NCI-H1694 (cell line): ENCODE data around the gene GRXCR2.
"Not testable (repeated sequence)": the region's sequence is repeated elsewhere in the genome, so short reads cannot be mapped to it uniquely, and the experiment has no call there.

ENCODE experiments used
- DNase-seq: peaks from one replicate; lab custom pipeline; 2025; lab: John Stamatoyannopoulos, UW

The GRXCR2 gene

DNA sequence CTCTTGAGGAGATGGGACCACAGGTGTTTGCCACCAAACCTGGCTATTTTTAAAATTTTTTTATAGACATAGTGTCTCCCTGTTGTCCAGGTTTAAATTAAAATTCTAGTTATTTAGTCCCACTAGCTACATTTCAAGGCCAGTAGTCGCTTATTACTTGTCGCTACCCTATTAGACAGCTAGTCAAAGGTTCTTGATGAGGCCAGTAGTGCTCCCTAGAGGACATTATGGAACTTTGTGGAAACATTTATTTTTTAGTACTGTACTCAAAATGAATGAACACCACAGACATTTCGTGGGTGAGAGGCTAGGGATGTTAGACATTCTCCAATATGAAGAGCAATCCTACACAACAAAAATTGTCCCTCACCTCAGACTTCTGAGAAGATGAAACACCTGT is 14.4 kb upstream of the GRXCR2 start:
- DNase-seq: no peak

DNA sequence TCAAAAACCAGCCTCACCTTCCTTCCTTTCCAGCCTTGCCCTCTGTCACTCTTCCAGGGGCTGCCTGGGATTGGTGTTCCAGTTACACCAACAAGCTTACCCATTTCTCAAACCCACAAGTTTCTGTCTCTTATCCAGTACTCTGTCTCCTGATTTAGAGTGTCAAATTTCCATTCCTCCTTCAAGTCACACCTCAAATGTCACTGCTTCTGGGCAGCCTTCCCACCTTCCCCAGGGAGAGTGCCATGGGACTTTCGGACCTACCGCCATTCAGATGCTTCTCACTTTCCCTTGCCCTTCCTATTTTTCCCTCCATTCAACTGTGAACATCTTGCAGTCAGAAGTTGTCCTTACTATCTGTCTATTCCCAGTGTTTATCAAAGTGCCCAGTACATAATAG is 2.0 kb upstream of the GRXCR2 start:
- no peak for DNase-seq

DNA sequence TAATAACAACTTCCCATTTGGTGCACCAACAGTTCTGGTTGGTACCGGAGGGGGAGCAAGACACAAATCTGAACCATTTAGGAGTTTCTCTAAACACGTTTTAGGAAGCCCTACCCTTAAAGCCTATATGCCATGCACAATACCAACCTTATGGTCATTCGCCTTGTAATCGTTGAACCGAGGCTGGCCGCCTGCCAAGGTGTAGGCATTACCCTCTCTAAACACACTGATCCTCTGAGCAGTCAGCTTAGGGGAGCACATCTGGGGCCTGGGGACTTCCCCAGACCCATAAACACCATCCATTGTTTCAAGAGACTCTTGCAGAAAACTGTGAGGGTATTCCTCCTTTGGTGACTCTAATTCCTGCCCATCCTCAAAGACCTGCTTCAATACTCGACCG is 328 bp downstream of the GRXCR2 start:
- no peak for DNase-seq

DNA sequence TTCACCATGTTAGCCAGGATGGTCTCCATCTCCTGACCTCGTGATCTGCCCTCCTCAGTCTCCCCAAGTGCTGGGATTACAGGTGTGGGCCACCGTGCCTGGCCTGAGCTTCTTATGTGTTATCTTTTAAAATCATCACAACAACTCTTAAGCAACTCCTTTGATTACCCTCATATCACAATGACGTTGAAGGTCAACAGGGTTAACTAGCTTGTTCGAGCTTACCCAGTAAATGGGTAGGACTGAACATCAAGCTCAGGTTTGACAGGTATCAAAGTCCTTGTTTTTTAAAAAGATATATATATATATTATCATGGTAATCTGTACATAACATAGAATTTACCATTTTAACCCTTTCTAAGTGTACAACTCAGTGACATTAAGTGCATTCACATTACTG is 3.1 kb downstream of the GRXCR2 start:
- DNase-seq: no peak

DNA sequence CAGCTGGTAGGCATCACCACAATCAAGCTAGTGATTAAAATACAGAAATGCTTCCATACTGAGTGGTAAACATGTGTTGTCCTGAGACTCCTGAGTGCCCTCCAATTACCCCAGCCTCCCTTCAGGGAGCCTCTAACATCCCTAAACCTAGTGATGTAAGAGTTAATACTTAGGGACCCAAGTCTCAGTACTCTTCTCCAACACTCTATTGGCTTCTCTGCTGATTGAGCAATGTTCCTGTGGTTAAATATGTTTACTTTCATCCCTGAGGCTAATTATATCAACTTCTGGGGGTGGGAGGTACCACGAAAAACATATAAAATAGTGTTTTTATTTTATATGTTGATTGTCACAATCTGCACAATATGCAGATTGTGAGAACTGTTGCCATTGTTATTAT is 5.0 kb downstream of the GRXCR2 start:
- DNase-seq: no peak

DNA sequence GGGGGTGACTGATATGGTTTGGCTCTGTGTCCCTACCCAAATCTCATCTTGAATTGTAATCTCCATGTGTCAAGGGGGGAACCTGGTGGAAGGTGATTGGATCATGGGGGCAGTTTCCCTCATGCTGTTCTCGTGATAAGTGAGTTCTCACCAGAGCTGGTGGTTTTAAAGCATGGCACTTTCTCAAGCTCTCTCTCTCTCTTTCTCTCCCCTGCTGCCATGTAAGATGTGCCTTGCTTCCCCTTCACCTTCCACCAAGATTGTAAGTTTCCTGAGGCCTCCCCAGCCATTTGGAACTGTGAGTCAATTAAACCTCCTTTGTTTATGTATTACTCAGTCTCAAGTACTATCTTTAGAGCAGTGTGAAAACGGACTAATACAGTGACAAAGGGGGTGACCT is 8.4 kb downstream of the GRXCR2 start:
- DNase-seq: not testable (repeated sequence)

DNA sequence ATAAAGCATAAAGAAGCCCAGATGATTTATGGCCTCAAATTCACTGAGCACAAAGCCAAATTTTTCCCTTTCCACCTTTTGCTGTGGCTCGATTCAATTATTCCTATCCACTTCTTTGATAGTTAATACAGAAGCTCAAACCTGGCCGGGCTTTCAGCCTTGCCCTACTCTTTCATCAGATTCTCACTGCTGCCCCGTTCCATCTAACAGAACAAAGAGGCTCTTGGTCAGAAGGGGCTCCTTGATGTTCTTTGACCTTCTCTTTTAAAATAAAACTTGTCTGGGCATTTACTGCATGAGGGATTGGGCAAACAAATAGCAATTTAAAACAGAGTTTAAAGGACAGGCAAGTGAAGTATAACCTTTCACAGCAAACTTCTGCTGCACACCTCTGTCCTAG is 9.8 kb downstream of the GRXCR2 start:
- DNase-seq: no peak

DNA sequence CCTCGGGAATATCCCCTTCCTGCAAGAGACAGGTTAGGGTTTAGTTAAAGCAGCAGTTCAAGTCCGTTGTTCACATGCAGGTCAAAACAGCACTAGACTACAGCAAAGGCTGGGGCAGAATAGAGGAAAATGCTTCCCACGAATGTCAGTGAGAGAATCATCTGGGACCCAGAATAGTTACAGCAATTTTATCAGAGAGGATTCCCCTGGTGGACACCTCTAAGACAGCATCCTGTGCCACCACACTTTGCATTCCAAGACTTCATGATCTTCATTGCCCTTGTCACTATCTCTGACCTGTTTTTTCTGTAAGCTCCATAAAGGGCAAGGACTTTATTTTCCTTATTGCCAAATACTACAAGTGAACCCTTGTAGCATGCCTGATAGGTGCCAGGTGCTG is 12.9 kb downstream of the GRXCR2 start:
- DNase-seq: no peak

DNA sequence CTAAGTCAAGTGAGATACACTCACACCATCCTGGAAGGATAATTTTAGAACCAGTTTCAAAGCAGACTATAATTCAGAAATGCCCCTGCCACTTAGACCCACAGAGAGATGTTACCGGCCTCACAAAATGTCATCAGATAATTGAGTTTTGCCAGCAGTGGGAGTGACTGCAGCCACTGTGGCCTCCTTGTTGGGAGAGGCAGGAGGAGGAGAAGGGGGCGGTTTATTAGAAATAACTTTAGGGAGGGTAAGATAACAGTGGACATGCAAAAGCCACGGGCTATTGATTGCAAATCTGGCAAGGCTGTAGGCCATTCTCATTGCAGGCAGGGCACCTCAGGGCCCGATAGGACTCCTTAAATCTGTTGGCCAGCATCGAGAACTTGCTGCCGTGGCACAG is 13.4 kb downstream of the GRXCR2 start:
- no peak for DNase-seq

DNA sequence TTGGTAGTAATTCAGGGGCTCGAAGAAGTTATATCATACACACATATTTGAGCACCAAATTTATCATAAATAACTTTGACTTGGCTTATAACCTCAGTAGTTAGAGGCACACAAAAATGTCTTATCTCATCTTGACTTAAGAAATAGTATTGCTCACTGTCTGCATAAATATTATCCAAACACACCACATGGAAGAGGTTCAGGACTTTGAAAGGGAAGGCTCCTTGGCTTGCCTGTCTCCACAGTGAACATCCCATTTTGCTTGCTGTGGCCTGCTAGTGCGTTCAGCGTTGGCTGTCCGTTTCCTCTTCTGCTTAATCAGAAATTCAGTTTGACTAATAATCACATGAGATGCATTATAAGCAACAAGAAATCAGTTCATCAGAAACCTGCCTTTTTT is 13.9 kb downstream of the GRXCR2 start:
- no peak for DNase-seq

DNA sequence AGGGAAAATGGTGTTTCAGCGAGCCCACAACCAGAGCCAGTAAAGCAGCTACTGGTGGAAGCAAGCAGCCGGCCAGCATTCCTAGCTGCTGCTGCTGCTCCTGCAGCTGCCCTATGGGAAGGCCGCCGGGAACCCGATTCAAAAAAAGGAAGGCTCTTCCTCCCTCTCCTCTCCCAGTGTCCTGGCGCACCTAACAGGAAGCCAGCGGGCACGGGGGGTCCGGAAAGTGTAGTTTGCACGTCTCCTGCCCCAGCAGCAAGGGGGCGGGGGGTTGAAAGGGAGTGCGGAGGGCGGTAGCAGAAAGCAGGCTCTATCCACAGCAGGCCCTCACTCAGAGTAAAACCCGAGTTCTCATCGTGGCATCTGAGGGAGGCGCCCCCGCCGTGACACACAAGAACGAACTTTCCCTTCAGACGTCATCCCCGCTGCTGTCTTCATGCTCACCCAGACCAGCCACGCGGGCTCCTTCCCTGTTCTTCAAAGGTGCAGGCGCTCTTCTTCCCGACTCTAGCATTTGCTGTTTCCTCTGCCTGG is 16.5 kb downstream of the GRXCR2 start:
- no peak for DNase-seq

DNA sequence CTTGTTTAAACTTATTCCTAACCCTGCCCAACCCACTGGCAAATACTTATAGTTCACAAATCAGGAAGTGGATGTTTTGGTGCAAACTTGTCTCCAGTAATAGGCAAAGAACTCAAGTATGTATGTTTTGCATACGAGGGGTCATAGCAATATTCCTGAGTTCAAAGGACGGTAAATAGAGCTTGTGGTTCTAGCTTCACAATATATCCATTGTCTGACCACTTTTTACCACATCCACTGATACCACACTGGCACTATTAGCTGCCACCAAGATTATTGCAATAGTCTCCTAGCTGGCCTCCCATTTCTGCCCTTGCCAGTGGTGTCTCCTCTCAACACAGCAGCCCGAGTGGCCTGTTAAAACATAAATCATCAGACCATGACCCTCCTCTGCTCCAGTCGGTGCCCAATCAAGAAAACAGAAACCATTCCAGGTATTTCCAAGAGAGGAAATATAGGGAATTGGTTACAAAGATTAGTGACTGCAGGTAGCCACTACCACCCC is 17.0 kb downstream of the GRXCR2 start:
- no peak for DNase-seq

DNA sequence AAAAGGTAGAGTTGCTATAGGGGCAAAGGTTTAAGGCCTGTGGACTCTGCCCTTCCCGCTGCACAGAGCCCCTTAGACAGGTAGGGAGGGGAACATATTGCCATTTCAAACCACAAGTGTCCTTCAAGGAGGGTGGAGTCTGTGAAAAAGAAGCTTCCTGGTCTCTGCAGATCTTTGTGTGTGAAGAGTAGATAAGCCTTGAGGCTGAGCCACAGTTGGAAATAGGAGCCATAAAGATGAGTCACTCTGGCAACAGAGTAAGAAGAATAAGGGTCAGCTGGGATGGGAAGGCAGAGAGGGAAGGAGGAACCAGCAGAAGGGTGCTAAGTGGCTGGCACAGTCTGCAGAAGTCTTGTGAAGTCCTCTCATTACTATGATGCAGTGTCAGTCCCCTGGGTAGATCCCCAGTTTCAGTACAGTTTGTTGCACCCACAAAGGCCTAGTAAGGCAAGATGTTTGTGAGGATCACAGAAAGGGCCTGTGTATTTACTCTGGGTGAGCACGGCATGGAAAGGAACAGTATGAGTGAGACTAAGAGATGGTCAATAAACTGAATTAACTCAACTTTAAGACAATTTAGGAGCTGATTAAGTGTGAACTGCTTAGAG is 18.1 kb downstream of the GRXCR2 start:
- no peak for DNase-seq

DNA sequence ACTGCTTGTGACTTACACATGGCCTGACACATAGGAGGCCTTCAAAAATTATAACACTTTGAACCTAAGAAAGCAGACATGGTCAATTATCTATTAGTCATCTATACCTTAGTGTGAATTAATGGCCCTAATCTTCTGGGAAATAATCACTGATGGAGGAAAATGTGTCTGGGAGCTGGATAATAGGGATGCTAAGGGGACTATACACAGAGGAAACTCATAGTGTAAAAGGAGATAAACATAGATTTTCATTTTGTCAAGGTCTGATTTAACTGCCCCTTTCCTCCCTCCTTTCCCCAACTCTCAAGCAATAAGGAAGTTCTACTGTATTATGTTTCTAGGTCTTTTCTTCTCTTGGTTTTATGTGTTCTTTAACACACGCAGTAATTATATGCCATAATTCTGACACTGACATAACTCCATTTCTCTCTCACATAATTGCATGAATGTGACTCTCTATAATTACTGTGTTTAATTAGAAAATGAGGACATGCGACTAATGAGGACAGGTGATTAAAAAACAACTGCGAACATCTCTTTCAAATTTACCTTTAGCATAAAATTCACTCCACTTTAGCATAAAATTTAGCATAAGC is 18.9 kb downstream of the GRXCR2 start:
- DNase-seq: no peak

DNA sequence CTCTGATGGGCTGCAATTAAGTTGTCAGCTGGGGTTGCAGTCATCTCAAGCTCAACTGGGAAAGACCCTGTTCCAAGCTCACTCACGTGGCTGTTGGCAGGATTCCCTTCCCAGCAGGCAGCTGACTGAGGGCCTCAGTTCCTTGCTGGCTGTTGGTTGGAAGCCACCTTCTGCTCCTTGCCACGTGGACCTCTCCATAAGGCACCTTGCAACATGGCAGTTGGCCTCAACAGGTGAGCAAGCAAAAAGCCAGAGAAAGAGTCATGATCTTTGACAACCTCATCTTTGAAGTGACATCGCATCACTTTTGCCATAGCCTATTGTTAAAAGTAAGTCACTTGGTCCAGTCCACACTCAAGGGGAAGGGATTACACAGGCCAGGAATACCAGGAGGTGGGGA is 19.8 kb downstream of the GRXCR2 start:
- no peak for DNase-seq

DNA sequence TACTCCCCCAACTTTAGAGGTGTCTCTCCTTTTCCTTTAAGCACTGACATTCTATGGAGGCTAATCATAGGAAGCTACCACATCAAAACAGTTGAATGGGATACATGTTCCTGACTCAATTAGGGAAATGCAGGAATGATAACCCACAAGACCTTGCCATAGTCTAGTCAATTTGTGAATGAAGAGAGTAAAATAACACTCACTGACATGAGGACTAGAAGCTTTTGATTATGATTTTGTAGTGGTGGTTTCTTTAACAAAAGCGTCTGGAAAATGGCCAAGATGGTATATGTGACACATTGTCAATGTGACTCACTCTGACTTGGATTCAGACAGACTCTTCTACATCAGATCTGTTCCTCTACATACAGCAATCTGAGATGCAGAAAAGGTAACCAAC is 24.0 kb downstream of the GRXCR2 start:
- DNase-seq: no peak

DNA sequence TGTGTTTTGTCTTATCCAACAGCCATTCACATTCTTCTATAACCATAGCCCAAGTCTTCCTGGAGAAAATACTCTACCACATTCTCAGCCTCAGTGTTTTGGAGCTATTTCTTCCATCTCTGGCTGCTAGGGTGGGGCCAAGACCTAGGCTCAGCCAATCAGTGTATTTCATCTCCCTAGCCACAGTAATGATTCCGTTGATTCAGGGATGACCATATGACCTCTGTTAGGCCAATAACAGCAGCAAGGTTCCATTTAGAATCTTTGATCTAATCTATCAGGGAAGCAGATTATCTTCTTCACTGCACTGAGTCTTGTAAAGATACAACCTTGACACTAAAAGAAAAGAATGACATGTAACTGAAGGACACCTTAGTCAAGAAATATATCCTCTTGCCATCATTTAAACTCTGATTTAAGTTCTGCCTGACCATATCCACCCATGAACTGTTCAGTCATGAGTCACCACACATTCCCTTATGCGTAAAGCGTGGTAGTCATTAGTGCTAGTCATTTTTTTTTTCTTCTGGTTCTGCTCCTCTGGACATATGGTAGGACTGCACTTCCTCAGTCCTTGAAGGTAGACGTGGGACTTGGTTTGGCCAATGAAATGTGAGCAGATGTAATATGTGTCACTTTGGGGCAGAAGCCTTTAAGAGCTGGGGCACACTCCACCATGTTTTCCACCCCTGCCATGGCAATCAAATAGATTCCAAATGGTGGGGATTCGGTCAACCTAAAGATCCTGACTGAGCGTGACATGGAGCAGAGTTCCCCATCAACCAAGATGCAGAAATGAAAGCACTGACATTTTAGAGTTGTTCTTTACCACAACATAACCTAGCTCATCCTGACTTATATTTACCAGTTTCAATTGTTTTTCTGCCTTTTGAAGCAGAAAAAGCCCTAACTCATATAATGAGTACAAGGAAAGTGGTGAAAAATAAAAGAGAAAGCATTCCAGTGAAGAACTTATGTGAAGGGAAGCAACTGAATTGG is 25.0 kb downstream of the GRXCR2 start:
- no peak for DNase-seq

DNA sequence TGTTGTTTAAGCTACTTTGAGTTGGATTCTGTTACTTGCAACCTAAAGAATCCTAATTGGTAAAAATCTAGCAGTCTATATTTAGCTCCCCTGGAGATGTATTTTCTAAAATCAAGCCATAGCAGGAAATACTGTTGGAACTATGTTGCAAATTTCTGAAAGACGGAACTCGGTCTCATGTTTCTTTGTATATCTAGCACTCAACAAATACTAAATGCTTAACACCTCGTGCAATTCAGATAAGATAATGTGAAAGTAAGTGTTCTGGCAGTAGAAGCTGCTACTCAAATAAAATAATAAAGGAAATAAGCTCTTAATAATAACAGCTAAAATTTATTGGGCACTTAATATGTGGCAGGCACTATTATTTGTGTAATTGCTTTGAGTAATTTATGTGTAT is 26.7 kb downstream of the GRXCR2 start:
- DNase-seq: no peak

DNA sequence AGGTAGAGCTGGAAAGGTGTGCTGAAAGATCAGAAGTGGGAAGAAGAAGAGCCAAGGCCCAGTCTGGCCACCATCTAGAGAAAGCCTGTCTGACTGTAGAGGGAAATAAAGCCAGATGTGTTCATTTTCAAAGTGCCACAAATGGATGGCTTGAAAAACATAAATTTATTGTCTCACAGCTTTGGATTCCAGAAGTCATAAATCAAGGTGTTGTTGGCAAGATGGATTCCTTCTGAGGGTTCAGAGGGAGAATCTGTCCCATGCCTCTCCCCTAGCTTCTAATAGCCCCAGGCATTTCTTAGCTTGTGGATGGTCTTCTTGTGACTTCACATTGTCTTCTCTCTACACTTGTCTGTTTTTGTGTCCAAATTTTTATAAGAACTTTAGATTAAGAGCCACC is 31.5 kb downstream of the GRXCR2 start:
- DNase-seq: no peak

DNA sequence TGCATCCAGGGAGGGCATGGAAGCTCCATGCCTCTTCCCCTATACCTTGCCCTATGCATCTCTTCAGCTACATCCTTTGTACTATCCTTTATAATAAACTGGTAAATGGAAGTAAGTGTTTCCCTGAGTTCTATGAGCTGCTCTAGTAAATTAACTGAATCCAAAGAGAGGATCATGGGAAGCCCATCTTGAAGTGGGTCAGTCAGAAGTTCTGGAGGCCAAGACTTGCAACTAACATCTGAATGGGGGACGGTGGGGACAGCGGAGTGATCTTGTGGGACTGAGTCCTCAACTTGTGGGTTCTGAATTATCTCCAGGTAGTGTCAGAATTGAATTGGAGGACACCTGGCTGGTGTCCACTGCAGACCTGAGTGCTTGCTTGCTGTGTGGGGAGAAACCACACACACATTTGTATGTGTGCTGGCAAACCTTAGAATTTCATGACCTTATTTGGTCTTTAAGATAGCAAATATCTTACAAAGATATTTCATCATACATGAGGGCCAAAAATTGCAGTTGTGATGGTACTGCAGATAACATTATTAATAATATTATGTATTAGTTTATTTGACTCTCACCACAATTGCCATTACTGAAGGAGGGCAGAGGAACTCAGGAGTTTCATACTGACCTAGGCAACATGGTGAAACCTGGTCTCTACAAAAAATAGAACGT is 32.2 kb downstream of the GRXCR2 start:
- no peak for DNase-seq

DNA sequence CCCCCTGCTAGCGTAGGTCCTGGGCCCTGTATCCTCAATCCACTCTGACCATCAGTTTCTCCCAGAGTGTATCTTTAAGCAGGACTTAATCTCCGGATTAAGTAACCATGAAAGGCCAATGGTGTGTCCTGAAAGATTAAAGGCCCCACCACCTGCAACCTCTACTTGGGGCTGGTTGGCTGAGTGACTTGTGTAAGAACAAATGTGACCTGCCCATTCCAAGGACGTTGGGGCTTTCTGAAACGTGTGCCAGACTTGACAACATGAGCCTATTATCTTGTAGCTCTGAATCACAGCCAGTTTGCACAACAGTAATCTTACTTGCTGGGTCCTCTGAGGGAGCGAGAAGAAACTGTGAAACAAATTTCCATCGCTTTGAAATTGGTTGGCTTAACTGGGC is 34.5 kb downstream of the GRXCR2 start:
- no peak for DNase-seq

DNA sequence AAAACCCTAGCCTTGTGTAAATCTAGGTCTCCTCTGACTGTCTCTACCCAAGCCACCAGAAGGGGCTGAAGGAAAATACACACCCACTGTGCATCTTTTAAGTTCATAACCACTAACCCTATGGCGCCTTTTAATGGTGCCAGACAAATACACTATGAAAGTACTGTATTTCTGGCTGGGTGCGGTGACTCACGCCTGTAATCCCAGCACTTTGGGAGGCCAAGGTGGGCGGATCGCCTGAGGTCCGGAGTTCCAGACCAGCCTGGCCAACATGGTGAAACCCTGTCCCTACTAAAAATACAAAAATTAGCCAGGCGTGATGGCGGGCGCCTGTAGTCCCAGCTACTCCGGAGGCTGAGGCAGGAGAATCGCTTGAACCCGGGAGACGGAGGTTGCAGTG is 36.6 kb downstream of the GRXCR2 start:
- DNase-seq: not testable (repeated sequence)
